Measurements from ENCODE around the gene WDR46.

Gene WDR46

DNA sequence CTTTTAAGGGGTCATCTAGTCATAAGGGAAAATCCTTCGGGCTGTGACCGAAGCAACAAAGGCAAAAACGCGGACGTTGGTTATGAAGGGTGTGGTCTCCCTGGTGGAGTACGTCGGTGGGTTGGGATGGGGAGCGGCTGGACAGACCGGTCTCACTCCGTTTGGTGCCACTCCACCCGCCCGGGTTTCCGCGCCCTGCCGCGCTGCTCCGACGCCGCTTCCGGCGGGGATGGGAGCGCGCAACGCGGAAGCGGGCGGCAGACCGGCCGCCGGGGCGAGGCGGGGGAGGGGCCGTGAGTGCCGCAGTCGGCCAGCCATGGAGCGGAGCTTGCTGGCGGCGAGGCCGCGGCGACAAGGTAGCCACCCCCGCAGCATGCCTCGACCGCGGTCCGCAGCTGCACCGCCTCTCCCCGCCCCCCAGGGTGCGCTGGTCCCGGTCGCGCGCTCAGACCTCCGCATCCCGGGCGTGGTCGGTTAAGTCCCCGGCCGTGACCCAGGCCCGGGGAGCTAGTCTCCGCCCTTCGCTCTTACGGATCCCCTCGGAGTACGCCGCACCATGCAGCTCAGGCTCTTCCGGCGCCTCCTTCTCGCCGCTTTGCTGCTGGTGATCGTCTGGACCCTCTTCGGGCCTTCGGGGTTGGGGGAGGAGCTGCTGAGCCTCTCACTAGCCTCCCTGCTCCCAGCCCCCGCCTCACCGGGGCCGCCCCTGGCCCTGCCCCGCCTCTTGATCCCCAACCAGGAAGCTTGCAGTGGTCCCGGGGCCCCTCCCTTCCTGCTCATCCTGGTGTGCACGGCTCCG is 12.0 kb downstream of the WDR46 start, which contains the start of gene B3GALT4 (continued):
- TF ChIP-seq SALL2 (tag by site-specific recombination; IDR thresholded peaks at IDR 0.05; ENCODE audit: borderline replicate concordance) (no peak), ZNF768 (tag by site-specific recombination; IDR thresholded peaks at IDR 0.05) (peak; percentile 45; the same call in 1 of the 2 replicates), ZNF341 (tag by site-specific recombination; IDR thresholded peaks at IDR 0.05; ENCODE audit: low read depth) (peak; percentile 97), ZNF37A (tag by site-specific recombination; IDR thresholded peaks at IDR 0.05) (no peak), ZBTB20 (tag by site-specific recombination; IDR thresholded peaks at IDR 0.05) (peak; percentile 96), ZNF529 (tag by site-specific recombination; IDR thresholded peaks at IDR 0.05; ENCODE audit: insufficient replicate concordance) (no peak), PBX3 (CRISPR knock-in tag; IDR thresholded peaks at IDR 0.05) (peak; percentile 89), ZNF837 (tag by site-specific recombination; IDR thresholded peaks at IDR 0.05) (peak; percentile 53; the same call in 1 of the 2 replicates), ZBTB44 (tag by site-specific recombination; IDR thresholded peaks at IDR 0.05) (peak; percentile 81), PRDM6 (tag by site-specific recombination; IDR thresholded peaks at IDR 0.05) (no peak), ZNF692 (tag by site-specific recombination; IDR thresholded peaks at IDR 0.05) (peak; percentile 78), WT1 (tag by site-specific recombination; IDR thresholded peaks at IDR 0.05) (peak; percentile 71), AEBP2 (tag by site-specific recombination; IDR thresholded peaks at IDR 0.05; ENCODE audit: borderline replicate concordance) (no peak), ELK4 (IDR thresholded peaks at IDR 0.05; ENCODE audit: borderline replicate concordance, low read depth, low read length) (peak; percentile 34; the same call in 1 of the 2 replicates), GFI1B (tag by site-specific recombination; IDR thresholded peaks at IDR 0.05) (no peak), ZNF704 (tag by site-specific recombination; IDR thresholded peaks at IDR 0.05) (no peak), KLF10 (tag by site-specific recombination; IDR thresholded peaks at IDR 0.05) (peak; percentile 87), ZBTB17 (tag by site-specific recombination; IDR thresholded peaks at IDR 0.05) (peak; percentile 86), ZNF155 (tag by site-specific recombination; IDR thresholded peaks at IDR 0.05) (no peak), ZNF16 (tag by site-specific recombination; IDR thresholded peaks at IDR 0.05; ENCODE audit: low read depth) (no peak; the same call in 1 of the 2 replicates), ZNF426 (tag by site-specific recombination; IDR thresholded peaks at IDR 0.05) (no peak), BCL11B (tag by site-specific recombination; IDR thresholded peaks at IDR 0.05; ENCODE audit: low read depth) (peak; percentile 51; the same call in 1 of the 2 replicates), TCF7L2 (IDR thresholded peaks at IDR 0.05; ENCODE audit: borderline replicate concordance, low read depth, low read length) (no peak), ZNF48 (tag by site-specific recombination; IDR thresholded peaks at IDR 0.05) (no peak), ZNF335 (tag by site-specific recombination; conservative IDR thresholded peaks at IDR 0.05) (peak; percentile 41), ZNF223 (tag by site-specific recombination; IDR thresholded peaks at IDR 0.05) (peak; percentile 74), HOXD13 (CRISPR knock-in tag; IDR thresholded peaks at IDR 0.05; ENCODE audit: borderline replicate concordance) (no peak)
- TF ChIP-seq, protein P1, sequence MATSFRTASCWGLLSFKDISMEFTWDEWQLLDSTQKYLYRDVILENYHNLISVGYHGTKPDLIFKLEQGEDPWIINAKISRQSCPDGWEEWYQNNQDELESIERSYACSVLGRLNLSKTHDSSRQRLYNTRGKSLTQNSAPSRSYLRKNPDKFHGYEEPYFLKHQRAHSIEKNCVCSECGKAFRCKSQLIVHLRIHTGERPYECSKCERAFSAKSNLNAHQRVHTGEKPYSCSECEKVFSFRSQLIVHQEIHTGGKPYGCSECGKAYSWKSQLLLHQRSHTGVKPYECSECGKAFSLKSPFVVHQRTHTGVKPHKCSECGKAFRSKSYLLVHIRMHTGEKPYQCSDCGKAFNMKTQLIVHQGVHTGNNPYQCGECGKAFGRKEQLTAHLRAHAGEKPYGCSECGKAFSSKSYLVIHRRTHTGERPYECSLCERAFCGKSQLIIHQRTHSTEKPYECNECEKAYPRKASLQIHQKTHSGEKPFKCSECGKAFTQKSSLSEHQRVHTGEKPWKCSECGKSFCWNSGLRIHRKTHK (tag by site-specific recombination; IDR thresholded peaks at IDR 0.05), result no peak

Measured in HEK293 (cell line).